GM21381 (cell line): ENCODE measurements around the gene HSPB9.
"Not testable (repeated sequence)": the region's sequence is repeated elsewhere in the genome, so short reads cannot be mapped to it uniquely, and the experiment has no call there.

Experiments
- ATAC-seq: cut with Tn5 transposase; IDR thresholded peaks from one replicate; pipeline ENCODE4 v1.9.1; 2021; ENCODE audit warnings: mild to moderate bottlenecking, moderate library complexity; ENCODE audit not compliant: unreplicated experiment

HSPB9 gene

DNA sequence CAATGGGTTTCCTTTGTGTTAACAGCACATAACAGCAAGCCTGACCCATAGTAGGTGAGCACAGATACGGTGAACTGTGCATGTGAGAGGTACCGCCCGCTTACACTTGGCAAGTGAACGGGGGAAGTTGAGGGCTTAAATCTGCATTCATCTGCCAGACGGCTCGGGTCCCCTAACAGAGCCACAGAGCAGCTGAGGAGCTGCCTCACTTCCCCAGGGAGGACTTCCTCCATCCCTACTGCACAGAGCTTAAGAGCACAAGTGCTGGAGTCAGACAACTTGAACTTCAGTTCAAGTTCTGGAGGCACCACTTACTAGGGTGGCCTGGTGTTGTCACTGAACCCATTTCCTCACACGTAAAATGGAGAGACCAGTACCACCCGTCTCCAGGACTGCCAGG lies 18.8 kb downstream of the HSPB9 start:
- ATAC-seq, result no peak

GRCh38 chr17:42142371-42142896 lies 19.8 kb downstream of the HSPB9 start:
- no peak for ATAC-seq

DNA sequence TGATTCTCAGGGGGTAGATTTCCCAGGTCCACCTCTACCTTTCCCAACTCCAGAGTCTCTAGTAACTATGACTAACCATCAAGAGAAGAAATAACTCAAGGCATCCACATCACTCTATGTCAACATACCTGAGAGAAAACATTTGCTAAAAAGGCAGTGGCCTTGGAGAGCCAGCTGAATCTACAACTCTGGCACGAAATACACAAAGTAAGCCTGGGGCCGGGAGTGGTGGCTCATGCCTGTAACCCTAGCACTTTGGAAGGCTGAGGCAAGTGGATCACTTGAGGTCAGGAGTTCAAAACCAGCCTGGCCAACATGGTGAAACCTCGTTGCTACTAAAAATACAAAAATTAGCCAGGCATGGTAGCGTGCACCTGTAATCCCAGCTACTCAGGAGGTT lies 20.5 kb downstream of the HSPB9 start:
- not testable (repeated sequence) for ATAC-seq

DNA sequence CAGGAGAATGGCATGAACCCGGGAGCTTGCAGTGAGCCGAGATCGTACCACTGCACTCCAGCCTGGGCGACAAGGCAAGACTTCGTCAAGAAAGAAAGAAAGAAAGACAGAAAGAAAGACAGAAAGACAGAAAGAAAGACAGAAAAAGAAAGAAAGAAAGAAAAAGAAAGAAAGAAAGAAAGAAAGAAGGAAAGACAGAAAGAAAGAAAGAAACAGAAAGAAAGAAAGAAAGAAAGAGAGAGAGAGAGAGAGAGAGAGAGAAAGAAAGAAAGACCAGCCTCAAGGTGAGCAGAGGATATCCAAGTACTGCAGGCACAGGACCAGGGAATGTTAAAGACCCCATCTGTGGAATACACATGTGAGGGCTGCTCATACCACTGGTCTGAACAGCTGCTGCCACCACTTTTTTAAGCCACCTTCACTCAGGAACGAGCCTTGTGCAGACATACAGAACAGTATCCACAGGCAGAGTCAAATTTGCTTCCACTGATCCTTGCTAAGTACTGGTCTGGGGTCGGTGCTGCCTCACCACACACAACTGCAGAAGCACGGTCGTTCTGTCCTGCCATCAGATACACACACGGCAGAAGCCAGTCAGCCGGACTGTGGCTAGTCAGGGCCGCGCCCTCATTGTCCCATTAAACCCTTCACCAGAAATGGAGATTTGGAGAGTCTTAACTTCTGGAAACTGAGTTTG lies 24.5 kb downstream of the HSPB9 start:
- ATAC-seq, result no peak

- peak; percentile 5 for ATAC-seq
Observed at GRCh38 chr17:42153919-42154742, 31.5 kb downstream of the HSPB9 start.

GRCh38 chr17:42155614-42156045 lies 33.0 kb downstream of the HSPB9 start:
- ATAC-seq, result no peak

GRCh38 chr17:42159796-42160530 lies 37.4 kb downstream of the HSPB9 start:
- no peak for ATAC-seq

- ATAC-seq, result no peak
Observed at GRCh38 chr17:42160531-42160910, 37.9 kb downstream of the HSPB9 start.

GRCh38 chr17:42163113-42163512 lies 40.5 kb downstream of the HSPB9 start:
- ATAC-seq, result no peak

DNA sequence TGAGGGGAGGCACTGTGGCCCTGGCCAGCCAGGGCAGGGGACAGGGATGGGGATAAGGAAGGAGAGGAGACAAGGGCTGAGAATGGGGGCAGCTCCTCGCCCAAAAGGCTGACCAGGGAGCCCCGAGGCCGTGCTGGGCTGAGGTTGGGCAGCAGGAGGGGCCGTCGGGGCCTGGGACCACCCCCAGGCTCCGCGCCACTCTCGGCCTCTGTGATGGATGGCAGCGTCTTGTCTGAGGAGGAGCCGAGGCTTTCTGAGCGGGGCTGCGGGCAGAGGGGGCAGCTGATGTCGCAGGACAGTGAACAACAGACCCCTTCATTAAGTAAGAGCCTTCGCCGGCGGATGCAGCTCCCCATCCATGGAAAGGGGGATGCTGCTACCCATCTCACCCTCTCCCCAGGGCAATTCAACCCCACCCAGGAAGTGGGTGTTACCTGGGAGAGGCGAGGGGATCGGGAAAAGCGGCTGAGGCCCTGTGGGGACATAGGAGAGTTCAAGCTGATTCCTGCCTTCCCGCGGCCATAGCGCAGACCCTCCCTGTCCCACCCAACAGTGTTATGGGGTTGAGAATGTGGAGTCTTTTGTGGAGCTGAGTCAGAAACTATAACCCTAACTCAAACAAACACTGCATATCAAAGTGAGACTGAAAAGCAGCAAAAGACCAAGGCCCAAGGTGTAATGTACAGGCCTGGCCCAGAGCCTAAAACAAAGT lies 41.2 kb downstream of the HSPB9 start:
- ATAC-seq, result no peak

GRCh38 chr17:42165751-42166150 lies 43.1 kb downstream of the HSPB9 start:
- no peak for ATAC-seq

DNA sequence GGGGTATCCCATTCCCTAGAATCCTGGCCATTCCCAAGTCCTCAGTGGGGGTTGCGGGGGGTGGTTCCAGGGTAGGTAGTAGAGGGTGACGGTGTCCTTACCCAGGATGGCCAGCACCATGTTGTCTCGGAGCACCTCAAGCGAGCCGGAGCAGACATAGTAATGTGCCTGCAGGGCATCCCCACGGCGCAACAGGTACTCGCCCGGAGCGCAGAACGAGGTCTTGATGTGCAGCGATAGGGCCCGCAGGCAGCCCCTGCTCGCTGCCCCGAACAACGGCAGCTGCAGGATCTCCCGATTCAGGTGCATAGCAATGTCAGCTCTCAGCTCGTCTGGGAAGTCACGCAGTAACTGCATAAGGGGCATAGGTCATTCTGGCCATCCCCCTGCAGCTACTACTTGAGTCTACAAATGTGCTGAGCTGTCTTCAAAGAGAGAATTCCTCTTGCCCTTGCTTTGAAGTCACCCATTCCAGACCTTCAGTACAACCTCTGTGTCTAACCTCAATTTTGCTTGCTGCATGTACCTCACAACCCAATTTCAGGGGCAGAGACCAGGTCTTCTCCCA lies 43.7 kb downstream of the HSPB9 start:
- no peak for ATAC-seq

GRCh38 chr17:42167807-42168206 lies 45.2 kb downstream of the HSPB9 start:
- no peak for ATAC-seq

DNA sequence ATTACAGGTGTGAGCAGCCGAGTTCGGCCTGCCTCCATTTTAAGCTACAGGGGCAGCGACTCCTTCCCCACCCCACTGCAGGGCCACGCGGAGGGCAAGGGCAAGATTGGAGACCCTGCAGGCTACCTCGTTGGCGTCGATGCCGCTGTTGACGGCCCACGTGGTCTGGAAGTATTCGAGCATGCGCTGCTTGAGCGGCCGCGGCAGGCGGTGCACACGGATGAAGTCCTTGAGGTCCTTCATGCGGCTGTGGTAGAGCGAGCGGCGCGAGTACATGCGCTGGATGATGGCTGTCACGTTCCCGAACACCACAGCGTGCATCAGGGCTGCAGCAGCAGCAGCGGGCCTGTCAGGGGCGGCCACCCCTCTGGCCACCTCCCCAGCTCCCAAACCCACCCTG lies 46.7 kb downstream of the HSPB9 start:
- no peak for ATAC-seq

DNA sequence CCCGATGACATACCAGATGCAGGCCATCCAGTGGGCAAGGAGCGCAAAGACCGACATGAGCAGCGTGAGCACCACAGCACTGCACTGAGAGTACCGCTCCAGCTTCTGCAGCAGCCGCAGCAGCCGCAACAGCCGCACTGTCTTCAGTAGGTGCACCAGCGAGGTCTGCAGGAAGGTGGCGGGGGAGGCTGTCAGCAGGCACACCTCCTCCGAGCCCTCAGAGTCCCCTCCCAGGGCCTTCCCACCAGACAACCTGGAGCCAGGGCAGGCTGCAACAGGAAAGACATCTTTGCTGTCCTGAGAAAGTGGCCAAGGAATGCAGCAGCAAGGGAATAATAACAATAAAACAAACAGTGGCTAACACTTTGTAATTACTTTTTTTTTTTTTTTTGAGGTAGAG lies 49.2 kb downstream of the HSPB9 start:
- ATAC-seq, result no peak
